Cardiac atrium fibroblast (primary cell): ENCODE data around the gene GLTPD2. TPM values are rescaled to one million over a fixed set of nuclear protein-coding genes. Genes with fewer than 3 reads are reported as not detected.

ENCODE experiments used
- total RNA-seq: library from RNA; depleted of rRNA; stranded (reverse); fragments of >200 nt; gene quantifications from 2 replicates; pipeline ENCODE4 v1.2.3, GENCODE V29; 2015

GLTPD2 gene
- not detected in 2 replicates for total RNA-seq

DNA sequence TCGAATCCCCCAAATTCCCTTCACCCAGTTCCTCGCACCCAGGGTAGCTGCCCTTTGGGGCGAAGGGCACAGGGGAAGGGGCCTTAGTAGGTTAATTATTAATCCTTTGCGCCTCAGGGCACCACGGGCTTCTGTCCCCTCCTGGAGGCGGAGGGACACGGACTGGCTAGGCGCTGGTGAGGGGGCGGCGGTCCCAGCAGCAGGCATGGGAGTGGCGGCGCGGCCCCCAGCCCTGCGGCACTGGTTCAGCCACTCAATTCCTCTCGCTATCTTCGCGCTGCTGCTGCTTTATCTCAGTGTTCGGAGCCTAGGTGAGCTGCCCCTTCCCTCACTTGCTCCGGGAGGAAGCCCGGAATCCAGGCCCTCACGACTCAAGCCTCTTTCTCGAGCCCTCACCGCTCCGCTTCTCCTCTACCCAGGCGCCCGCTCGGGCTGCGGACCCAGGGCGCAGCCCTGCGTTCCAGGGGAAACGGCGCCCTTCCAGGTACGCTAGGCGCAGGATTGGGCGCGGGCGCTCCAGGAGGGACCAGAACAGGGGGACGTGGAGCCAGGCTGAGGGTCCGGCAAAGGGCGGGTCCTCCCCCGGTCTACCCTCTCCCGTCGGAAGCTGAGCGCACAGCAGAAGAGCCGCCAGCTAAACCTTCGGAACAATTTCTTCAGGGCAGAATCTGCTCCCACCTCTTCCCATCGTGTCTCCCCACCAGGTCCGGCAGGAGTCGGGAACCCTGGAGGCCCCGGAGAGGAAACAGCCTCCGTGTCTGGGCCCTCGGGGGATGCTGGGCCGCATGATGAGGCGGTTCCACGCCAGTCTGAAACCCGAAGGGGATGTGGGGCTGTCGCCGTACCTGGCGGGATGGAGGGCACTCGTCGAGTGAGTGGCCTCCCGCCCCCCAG, at the start of gene GLTPD2:
GLTPD2 (plus strand) TSS at position 158 of the 894 bp plus-strand sequence; CDS start at position 206, 48 bp downstream.

DNA sequence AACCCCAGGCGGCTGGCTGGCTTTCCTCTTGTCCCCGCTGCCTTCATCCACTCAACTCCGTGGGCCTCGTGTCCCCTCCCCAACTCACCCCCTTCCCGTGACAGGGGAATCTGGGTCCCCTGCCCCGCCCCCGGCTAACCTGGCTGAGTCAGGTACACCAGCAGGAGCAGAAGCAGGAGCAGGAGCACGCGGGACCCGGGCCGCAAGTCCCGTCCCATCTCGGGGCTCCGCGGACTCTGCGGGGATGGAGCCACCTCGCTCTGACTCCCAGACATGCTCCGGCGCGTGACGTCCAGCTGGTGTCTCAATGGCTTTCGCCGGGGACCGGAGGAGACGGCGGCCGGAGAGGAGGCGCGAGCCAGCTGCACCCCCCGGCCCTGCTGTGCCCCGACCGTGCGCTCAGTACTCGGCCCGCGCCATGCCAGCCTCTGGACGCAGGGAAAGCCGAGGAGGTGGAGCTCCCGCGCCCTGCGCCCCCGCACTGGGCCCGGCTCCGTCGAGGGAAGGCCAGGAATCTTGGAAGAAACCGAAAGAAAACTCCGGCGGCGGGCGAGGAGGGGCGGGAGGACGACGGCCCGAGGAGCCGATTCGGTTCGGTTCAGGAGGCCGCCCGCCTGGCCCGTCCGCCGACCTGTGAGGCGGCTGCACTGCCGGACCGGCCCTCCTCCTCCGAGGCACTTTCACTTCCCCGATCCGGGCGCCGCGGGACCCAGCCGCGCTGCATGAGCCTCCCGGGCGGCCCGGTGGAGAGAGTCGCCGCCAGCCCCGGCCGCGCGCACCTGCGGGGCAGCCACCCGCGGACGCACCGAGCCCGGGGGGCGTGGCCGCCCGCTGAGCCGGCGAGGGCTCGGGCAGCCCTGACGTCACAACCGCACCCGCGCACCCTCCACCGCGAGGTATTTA, 49.4 kb upstream of the GLTPD2 start, which contains the start of the genes CXCL16 and ZMYND15:
CXCL16 (minus strand) TSS at position 807 of the 903 bp plus-strand sequence; CDS start at position 218, 589 bp downstream.
ZMYND15 (plus strand) TSS at position 712 of the 903 bp plus-strand sequence. CDS start 716 bp downstream, outside the sequence.

DNA sequence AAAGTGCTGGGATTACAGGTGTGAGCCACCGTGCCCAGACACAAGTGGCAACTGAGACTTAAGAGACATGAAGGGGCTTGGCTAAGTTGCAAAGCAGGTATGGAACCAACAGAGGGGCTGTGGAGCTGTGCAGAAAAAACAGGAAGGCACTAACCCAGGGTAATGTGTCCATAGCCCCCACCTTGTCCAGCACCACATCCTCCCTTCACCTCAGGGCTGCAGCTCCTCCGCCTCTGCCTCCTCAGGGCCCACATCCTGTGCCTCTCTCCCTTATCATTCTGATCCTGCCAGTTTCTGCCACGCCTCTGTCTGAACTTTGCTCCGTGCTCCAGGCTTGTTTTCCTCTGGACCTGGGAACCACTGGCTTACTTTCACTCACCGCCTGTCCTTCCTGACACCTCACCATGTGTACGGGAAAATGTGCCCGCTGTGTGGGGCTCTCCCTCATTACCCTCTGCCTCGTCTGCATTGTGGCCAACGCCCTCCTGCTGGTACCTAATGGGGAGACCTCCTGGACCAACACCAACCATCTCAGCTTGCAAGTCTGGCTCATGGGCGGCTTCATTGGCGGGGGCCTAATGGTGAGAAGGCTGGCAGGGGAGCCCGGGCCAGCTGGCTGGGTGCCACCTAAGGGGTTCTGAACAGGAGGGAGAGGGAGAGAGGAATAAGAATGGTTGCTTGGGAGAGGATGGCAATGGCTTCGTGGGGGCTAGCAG, 17.1 kb upstream of the GLTPD2 start, which contains the start of gene TM4SF5:
TM4SF5 (plus strand) TSS at position 368 of the 716 bp plus-strand sequence; CDS start at position 405, 37 bp downstream.

DNA sequence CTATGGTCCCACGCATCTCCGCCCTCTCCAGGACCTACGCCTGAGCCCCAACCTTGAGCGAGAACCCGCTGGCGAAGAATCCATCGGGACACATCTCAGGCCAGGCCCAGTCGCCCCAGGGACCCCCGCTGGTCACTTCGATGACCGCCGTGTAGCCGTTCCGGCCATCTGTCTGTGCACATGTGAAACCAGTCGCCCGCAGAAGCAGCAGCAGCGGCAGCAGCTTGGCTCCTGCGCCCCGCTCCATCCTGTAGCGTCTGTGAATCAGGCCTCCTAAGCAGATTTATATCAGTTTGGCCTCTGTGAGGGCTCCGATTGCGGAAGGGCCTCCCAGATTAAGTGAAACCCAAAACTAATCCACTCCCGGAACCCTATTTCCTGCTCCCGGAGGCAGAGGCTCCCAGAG, 2.7 kb upstream of the GLTPD2 start, which contains the start of gene VMO1:
VMO1 (minus strand) TSS at position 259 of the 406 bp plus-strand sequence; CDS start at position 247, 12 bp downstream.

DNA sequence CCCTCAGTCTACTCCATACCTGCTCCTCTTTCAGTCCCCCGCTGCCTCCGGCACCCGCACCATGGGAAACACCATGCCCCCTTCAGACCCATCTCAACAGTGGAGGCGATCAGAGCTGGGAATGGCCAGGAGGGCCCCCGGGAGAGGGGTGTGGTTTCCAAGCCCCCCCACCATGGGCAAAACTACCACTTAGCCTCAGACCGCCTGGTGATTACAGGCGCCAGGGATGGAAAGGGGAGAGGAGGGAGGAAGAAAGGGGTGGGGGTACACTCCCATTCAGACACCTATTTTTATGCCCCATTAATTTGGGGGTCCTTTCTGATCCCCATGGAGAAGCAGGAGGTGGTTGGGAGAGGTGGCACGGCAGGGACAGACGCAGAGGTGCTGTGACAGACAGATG, 13.5 kb downstream of the GLTPD2 start, which contains the start of gene C17orf114:
C17orf114 (minus strand) TSS at position 101 of the 400 bp plus-strand sequence.

DNA sequence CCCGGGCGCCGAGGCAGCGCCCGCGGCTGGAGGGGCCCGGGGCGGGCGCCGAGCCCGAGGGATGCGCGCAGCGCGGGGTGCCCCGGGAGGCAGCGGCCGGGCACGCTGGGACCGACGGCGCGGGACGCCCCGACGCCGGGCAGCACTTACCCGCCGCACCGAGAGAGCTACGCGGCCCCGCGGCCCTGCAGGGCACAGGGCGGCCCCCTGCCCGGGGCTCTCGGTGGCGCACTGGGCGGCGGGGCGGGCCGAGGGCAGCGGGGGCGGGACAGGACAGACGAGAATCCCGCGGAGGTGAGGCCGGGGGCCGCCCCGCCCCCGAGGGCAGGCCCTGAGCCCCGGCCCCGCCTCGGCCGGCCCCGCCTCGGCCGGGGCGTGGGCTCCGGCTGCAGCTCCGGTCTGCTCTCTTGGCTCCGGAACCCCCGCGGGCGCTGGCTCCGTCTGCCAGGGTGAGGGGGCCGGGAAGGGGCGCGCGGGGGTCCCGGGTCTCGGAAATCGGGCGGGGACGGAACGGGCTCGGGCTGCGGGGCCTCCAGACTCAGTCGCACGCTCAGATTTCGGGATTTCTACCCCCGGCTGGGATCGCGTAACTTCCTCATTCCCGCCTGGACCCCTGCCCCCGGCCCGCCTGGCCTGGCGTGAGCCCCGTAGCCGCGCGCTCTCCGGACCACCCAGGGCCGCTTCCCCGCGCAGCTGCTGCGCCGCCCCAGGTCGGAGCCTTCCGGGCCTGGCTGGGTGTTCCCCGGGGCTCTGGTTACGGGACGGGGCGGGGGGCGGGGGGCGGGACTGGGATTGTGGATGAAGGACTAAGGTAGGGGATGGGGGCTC, 18.2 kb downstream of the GLTPD2 start, which contains the start of gene PLD2:
PLD2 (plus strand) TSS at position 376 of the 828 bp plus-strand sequence. CDS start 621 bp downstream, outside the sequence.

DNA sequence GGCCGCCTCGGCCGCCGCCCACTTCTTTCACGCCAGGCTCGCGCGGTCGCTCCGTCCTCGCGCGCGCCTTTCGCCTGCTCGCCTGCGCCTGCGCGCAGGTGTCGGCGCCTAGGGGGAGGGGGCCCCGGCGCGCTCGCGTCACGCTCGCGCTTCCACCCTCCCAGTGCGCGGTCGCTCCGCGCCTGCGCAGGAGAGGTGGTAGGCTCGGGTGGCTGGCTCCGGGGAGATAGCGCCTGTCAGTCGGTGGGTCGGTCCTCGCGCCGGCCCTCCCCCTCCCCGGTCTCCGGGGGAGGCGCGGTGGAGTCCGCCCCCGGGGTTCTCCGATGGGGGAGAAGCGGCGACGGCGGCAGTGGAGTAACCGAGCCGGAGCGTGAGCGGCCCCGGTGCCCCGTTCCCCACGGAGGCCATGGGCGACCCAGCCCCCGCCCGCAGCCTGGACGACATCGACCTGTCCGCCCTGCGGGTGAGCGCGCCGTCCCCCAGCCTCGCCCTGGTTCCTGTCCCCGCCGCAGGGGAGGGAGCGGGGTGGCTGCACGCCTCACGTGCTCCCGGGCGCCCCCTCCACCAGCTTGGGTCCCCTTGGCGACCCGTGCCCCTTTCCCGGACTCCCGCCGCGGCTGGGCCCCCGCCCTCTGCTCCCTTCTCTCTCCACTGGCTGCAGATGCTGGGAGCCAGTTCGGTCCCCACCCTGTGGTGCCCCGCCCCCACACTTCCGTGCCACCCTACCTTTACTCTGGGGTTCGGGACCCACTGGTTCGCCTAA, 44.6 kb downstream of the GLTPD2 start, which contains the start of gene MINK1:
MINK1 (plus strand) TSS at position 163 of the 763 bp plus-strand sequence; CDS start at position 407, 244 bp downstream.

Other genes starting within 250 kb of the GLTPD2 start
- 63.2 and 72.3 TPM in 2 replicates for gene MYBBP1A, start 233.6 kb upstream of the GLTPD2 start, total RNA-seq
- not detected in 2 replicates for gene GGT6, start 228.4 kb upstream of the GLTPD2 start, total RNA-seq
- not detected in 2 replicates for gene SMTNL2, start 204.4 kb upstream of the GLTPD2 start, total RNA-seq
- gene ALOX15, start 147.3 kb upstream of the GLTPD2 start, total RNA-seq: not detected in 2 replicates
- gene PELP1, start 84.8 kb upstream of the GLTPD2 start, total RNA-seq: 18.3 and 31.6 TPM in 2 replicates
- 3.9 and 4.3 TPM in 2 replicates for gene ARRB2, start 78.3 kb upstream of the GLTPD2 start, total RNA-seq
- gene MED11, start 57.5 kb upstream of the GLTPD2 start, total RNA-seq: 8.4 and 17.5 TPM in 2 replicates
- 0.16 TPM in 1 of 2 replicates, not detected in the other for gene ZMYND15, start 49.1 kb upstream of the GLTPD2 start, total RNA-seq
- 1.6 and 6.8 TPM in 2 replicates for gene CXCL16, start 49.0 kb upstream of the GLTPD2 start, total RNA-seq
- not detected in 2 replicates for gene TM4SF5, start 17.1 kb upstream of the GLTPD2 start, total RNA-seq
- 0.18 TPM in 1 of 2 replicates, not detected in the other for gene VMO1, start 2.6 kb upstream of the GLTPD2 start, total RNA-seq
- gene PSMB6, start 7.2 kb downstream of the GLTPD2 start, total RNA-seq: 159 and 177 TPM in 2 replicates
- gene PLD2, start 18.2 kb downstream of the GLTPD2 start, total RNA-seq: 13.9 and 19.5 TPM in 2 replicates
- 23.8 TPM in 2 replicates for gene MINK1, start 44.4 kb downstream of the GLTPD2 start, total RNA-seq
- gene C17orf107, start 110.6 kb downstream of the GLTPD2 start, total RNA-seq: 4.9 and 8.9 TPM in 2 replicates
- gene CHRNE, start 114.1 kb downstream of the GLTPD2 start, total RNA-seq: 0.72 and 0.81 TPM in 2 replicates
- not detected in 2 replicates for gene GP1BA, start 143.3 kb downstream of the GLTPD2 start, total RNA-seq
- gene SLC25A11, start 151.1 kb downstream of the GLTPD2 start, total RNA-seq: 37.5 and 40.3 TPM in 2 replicates
- gene RNF167, start 151.3 kb downstream of the GLTPD2 start, total RNA-seq: 53.0 and 53.6 TPM in 2 replicates
- 672 and 1,023 TPM in 2 replicates for gene PFN1, start 159.6 kb downstream of the GLTPD2 start, total RNA-seq
- 1.3 TPM in 1 of 2 replicates, not detected in the other for gene ENO3, start 162.2 kb downstream of the GLTPD2 start, total RNA-seq
- gene SPAG7, start 178.9 kb downstream of the GLTPD2 start, total RNA-seq: 43.7 and 50.1 TPM in 2 replicates
- 17.5 and 21.7 TPM in 2 replicates for gene CAMTA2, start 198.7 kb downstream of the GLTPD2 start, total RNA-seq
- gene INCA1, start 208.6 kb downstream of the GLTPD2 start, total RNA-seq: 0.54 TPM in 1 of 2 replicates, not detected in the other
- gene KIF1C, start 209.0 kb downstream of the GLTPD2 start, total RNA-seq: 57.9 and 62.5 TPM in 2 replicates
- 0.18 TPM in 1 of 2 replicates, not detected in the other for gene SLC52A1, start 246.5 kb downstream of the GLTPD2 start, total RNA-seq